Adipocyte (in vitro differentiated cells): ENCODE data around the gene TNMD.
"Not testable (repeated sequence)": the region's sequence is repeated elsewhere in the genome, so short reads cannot be mapped to it uniquely, and the experiment has no call there.

Experiments
- DNase-seq: peaks from one replicate; pipeline ENCODE4 v3.0.0-alpha.2; 2015; ENCODE audit warnings: low read depth
- H3K27me3 ChIP-seq: replicated peaks from 2 replicates; pipeline ENCODE4 v1.7.0; 2013; ENCODE audit warnings: mild to moderate bottlenecking, low read length, moderate library complexity; ENCODE audit not compliant: control insufficient read depth, insufficient read depth
- H3K36me3 ChIP-seq: 2 replicates; pipeline ENCODE4 v1.7.0; 2013; ENCODE audit warnings: low read length, mild to moderate bottlenecking, moderate library complexity; ENCODE audit not compliant: control insufficient read depth, insufficient read depth, severe bottlenecking
- H3K4me1 ChIP-seq: 2 replicates; pipeline ENCODE4 v1.7.0; 2013; ENCODE audit warnings: mild to moderate bottlenecking, low read length, moderate library complexity; ENCODE audit not compliant: control insufficient read depth, insufficient read depth
- H3K4me3 ChIP-seq: 2 replicates; pipeline ENCODE4 v1.7.0; 2013; ENCODE audit warnings: mild to moderate bottlenecking, low read length, moderate library complexity
- H3K9ac ChIP-seq: 2 replicates; pipeline ENCODE4 v1.7.0; 2013; ENCODE audit warnings: mild to moderate bottlenecking, low read length, moderate library complexity
- H3K9me3 ChIP-seq: 2 replicates; pipeline ENCODE4 v1.7.0; 2013; ENCODE audit warnings: mild to moderate bottlenecking, low read length, moderate library complexity; ENCODE audit not compliant: control insufficient read depth

The TNMD gene

DNA sequence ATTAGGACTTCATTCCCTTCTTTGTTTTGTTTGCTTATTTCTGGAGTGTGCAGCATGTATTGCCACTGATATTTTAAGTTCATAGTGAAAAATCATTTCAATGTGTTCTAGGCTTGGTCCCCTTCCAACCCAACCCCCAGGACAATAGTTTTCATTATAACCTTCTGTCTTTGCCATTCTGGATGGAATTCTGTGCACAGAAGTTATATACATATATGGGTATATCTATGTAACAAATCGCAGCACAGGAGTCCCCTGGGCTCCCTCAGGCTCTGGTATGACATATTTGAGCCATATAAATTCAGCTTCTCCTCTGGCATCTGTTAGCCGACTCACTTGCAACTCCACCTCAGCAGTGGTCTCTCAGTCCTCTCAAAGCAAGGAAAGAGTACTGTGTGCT is at the start of gene TNMD:
TSS of gene TNMD (plus strand) at position 326 of the 400 bp plus-strand sequence. CDS start 83 bp downstream, outside the sequence.
- H3K4me1 ChIP-seq: peaks cover 11% of the 10 kb centered on the region
- peaks cover 26% of the 10 kb centered on the region for H3K27me3 ChIP-seq
- H3K4me3 ChIP-seq: no peak within 1 kb of the TSS
- DNase-seq: no peak
- no peaks in the 10 kb centered on the region for H3K9me3 ChIP-seq
- H3K9ac ChIP-seq: no peak within 1 kb of the TSS
- no peaks in the 10 kb centered on the region for H3K36me3 ChIP-seq

DNA sequence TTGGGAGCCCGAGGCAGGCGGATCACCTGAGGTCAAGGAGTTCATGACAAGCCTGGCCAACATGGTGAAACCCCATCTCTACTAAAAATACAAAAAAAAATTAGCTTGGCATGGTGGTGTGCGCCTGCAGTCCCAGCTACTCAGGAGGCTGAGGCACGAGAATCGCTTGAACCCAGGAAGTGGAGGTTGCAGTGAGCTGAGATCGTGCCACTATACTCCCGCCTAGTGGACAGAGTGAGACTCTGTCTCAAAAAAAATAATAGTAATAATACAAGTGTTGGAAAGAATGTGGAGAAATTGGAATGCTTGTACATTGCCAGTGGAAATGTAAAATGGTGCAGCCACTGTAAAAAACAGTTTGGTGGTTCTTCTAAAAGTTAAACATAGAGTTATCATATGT is 19.2 kb upstream of the TNMD start:
- not testable (repeated sequence) for DNase-seq, H3K27me3 ChIP-seq, H3K9ac ChIP-seq, H3K4me1 ChIP-seq, H3K4me3 ChIP-seq, H3K9me3 ChIP-seq, H3K36me3 ChIP-seq

DNA sequence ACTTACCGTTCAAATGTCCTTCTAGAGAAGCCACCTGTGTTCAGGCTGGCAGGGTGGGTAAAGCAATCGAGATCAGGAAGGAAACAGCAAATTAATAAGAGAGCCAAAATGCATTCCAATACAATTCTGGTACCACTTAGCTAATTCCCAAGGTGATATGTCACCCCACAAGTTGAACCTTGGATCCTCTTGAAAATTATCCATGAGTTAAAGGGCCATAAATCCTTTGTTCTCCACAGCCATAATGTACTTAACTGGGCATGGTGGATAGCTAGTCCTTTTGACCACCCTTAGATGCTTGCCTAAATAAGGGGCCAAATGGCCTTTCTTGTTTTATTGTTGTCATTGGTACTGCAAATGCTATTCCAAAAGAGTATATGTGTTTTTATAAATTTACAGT is 2.0 kb downstream of the TNMD start:
- Histone ChIP-seq H3K27me3 (peaks cover 27% of the 10 kb centered on the region), H3K36me3 (no peaks in the 10 kb centered on the region), H3K4me3 (no peak overlapping the region), H3K4me1 (peaks cover 13% of the 10 kb centered on the region), H3K9me3 (no peaks in the 10 kb centered on the region), H3K9ac (no peak overlapping the region)
- no peak for DNase-seq

DNA sequence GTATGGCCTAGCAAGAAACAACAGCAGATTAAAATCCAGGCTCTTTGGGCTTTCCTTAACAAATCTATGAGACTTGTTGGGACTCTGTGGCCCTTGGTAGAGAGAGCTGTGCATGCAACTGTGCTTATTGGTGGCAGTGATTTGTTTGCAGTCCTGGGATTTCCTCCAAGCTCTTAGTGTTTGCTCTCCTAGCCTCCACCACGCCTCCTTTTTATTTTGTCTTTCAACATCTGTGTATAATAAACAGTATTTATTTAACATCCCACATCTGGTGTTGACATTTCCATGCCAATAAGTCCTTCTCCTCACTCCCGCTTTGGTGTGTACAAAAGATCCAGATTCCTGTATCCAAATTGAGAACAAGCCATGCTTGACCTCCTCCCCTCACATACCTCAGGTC is 3.1 kb downstream of the TNMD start:
- DNase-seq: peak; percentile 13
- H3K9me3 ChIP-seq: no peaks in the 10 kb centered on the region
- no peak overlapping the region for H3K9ac ChIP-seq
- peaks cover 18% of the 10 kb centered on the region for H3K4me1 ChIP-seq
- no peak overlapping the region for H3K4me3 ChIP-seq
- peaks cover 22% of the 10 kb centered on the region for H3K27me3 ChIP-seq
- H3K36me3 ChIP-seq: no peaks in the 10 kb centered on the region

DNA sequence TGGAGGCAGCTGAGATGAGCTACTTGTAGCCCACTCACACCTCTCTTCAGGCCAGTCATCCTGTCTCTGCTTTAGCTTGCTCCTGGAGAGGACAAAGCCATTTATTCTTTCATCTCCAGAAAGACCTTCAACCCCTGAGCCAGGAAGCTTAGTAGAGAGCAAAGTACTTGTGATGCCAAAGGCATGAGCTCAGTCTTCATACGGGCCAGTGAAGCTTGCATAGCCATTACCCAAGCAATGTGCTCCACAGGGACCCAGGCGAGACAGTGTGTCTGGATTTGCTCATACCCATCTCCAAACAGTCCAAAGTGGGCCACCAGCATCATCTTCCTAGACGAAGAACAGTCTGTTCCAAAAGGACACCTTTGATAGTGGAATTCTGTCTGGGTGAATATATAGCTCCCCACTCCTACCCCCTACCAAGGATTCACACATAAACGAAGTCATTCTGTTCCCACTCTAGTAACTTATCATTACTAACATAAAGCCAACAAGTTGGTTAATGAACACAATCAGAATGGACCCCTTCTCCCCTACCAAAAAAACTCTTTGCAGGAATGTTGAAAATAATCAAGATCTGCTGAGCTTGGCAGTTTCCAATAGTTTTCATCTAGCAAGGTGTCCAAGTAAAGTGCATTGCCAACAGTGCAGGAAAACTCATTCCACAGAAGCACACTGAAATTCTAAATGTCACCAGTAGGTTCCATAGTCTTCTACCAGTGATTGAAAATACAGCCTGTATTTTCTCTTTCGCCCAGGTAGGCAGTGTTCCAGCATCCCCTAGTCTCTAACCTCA is 6.7 kb downstream of the TNMD start:
- no peak for DNase-seq

DNA sequence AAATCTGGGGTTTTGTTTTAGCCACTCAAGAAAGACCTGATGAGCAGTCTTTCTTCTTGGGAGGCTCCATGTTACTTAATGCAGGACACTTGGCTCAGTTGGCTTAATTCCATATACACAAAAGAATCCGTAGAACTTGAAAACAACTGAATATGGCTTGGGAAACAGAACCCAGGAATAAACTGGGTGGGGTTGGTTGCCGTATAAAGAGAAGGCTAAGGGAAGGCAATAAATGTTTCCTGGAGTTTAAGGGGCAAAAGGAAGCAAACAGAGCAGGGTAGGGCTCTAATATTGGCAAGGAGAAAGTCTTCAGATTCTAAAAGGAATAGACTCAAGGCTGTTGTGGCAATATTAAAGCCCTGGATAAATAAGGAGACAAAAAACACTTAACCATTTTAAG is 8.4 kb downstream of the TNMD start:
- no peak overlapping the region for H3K9ac ChIP-seq
- H3K4me1 ChIP-seq: peaks cover 28% of the 10 kb centered on the region
- no peak overlapping the region for H3K4me3 ChIP-seq
- peaks cover 7% of the 10 kb centered on the region for H3K27me3 ChIP-seq
- no peaks in the 10 kb centered on the region for H3K36me3 ChIP-seq
- DNase-seq: no peak
- H3K9me3 ChIP-seq: no peaks in the 10 kb centered on the region

More for the DNA sequence above, 6.7 kb downstream of the TNMD start:
- peaks cover 28% of the 10 kb centered on the region for H3K4me1 ChIP-seq
- no peaks in the 10 kb centered on the region for H3K36me3 ChIP-seq
- no peak overlapping the region for H3K9ac ChIP-seq
- no peaks in the 10 kb centered on the region for H3K9me3 ChIP-seq
- H3K4me3 ChIP-seq: no peak overlapping the region
- H3K27me3 ChIP-seq: peaks cover 7% of the 10 kb centered on the region

DNA sequence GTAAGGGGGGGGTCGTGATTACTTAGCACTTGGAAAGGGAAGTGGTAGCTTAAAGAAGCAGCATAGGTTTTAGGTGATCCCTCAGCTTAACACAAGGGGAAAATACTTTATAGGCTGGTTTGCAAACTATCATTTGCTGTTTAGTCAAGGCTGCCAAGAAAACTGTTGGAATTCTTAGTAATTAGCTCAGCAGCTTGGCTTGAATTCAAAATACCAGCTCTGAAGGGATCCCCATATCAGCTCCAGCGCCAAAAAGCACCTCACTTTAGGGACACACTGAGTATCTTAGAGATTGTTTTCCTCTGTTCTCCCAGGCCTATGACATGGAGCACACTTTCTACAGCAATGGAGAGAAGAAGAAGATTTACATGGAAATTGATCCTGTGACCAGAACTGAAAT is 8.8 kb downstream of the TNMD start:
- Histone ChIP-seq H3K9me3 (no peaks in the 10 kb centered on the region), H3K36me3 (no peaks in the 10 kb centered on the region), H3K27me3 (peaks cover 7% of the 10 kb centered on the region), H3K4me3 (no peak overlapping the region), H3K9ac (peak overlapping the region; percentile 0), H3K4me1 (peaks cover 26% of the 10 kb centered on the region)
- DNase-seq: no peak

DNA sequence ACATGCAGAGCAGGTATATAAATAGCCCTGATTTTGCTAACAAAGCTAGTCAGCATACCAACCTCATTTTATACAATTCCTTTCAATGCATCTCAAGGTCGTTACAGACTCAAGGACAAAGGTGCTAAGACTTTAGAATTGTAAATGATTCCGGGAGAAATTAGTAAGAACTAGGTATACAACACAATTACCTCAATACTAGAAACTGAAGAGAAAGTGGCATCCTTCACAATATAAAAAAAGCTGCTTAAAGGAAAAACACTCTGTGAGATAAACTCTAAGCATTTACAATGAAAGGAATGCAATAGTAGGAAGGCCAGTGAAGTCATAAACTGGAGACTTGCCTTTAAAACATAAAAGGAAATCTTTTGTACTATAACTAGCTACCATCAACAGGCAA is 11.9 kb downstream of the TNMD start:
- no peaks in the 10 kb centered on the region for H3K36me3 ChIP-seq

DNA sequence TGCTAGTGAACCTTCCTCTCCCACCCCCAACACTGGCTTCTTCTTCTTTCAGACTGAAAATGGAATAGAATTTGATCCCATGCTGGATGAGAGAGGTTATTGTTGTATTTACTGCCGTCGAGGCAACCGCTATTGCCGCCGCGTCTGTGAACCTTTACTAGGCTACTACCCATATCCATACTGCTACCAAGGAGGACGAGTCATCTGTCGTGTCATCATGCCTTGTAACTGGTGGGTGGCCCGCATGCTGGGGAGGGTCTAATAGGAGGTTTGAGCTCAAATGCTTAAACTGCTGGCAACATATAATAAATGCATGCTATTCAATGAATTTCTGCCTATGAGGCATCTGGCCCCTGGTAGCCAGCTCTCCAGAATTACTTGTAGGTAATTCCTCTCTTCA is 14.7 kb downstream of the TNMD start:
- Histone ChIP-seq H3K36me3 (no peaks in the 10 kb centered on the region), H3K27me3 (peaks cover 10% of the 10 kb centered on the region), H3K9me3 (no peaks in the 10 kb centered on the region), H3K4me1 (peaks cover 5% of the 10 kb centered on the region), H3K4me3 (no peak overlapping the region), H3K9ac (no peak overlapping the region)
- no peak for DNase-seq

More for the DNA sequence above, 11.9 kb downstream of the TNMD start:
- no peaks in the 10 kb centered on the region for H3K9me3 ChIP-seq
- no peak overlapping the region for H3K4me3 ChIP-seq
- H3K27me3 ChIP-seq: peaks cover 8% of the 10 kb centered on the region
- no peak for DNase-seq
- peaks cover 20% of the 10 kb centered on the region for H3K4me1 ChIP-seq
- H3K9ac ChIP-seq: no peak overlapping the region

DNA sequence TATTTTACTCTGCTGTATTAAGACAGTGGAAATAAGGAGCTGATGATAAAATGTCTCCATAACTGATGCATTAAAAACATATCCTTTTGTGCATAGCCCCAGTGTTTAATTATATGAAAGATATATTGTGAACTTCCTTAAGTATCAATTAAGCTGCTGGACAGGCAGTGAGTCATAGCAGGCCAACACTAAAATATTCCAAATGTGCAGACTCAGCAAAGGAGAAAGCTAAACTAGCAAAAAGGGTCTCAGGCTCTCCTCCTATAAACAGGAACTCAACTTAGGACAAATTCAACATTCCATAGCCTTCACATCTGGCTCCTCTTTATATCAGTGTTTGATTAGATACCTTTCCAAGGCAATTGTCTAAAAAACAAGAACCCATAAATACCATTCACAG is 15.6 kb downstream of the TNMD start:
- Histone ChIP-seq H3K4me3 (no peak overlapping the region), H3K36me3 (no peaks in the 10 kb centered on the region), H3K27me3 (peaks cover 14% of the 10 kb centered on the region), H3K9ac (no peak overlapping the region), H3K9me3 (no peaks in the 10 kb centered on the region), H3K4me1 (peaks cover 5% of the 10 kb centered on the region)
- DNase-seq: no peak

DNA sequence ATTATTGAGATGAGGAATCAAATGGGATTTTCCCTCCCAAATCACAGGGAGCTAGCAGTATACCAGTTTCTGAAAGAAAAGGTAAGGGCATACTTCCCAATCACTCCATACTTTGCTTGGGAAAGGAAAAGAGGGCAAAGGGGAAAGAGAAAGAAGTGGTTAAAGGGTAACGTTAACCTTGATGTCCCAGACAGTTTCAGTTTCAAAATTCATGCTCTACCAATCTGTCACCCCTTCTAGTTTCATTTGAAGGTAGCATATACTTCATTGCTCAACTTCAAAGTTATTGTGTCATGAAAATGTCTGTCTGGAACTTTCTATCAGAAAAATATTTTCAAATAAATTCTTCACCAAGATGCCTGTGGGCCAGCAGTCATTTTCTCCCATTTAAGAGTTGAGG is 16.0 kb downstream of the TNMD start:
- no peaks in the 10 kb centered on the region for H3K9me3 ChIP-seq
- no peaks in the 10 kb centered on the region for H3K36me3 ChIP-seq
- H3K9ac ChIP-seq: no peak overlapping the region
- H3K4me3 ChIP-seq: no peak overlapping the region
- no peak for DNase-seq
- peaks cover 5% of the 10 kb centered on the region for H3K4me1 ChIP-seq
- peaks cover 15% of the 10 kb centered on the region for H3K27me3 ChIP-seq

DNA sequence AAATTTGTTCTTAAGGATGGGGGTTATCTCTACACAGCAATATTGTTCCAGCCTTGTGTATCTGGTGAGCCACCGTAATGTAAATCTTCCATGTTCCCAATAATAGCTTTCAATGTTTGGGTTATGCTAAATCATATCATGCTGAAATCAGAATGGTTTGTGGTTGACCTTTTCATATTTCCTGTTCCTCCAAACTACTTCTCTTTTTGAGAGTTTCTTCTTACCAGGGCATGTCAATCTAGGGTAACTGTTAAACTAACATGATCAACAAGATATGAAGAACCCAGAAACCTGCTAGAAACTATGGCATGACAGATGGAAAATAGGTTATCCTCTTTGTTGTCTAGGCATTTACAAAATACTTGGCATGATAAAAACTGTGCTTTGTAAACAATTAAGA is 22.0 kb downstream of the TNMD start:
- Histone ChIP-seq H3K4me1 (no peaks in the 10 kb centered on the region), H3K9ac (no peak overlapping the region), H3K9me3 (no peaks in the 10 kb centered on the region), H3K4me3 (no peak overlapping the region), H3K27me3 (peaks cover 19% of the 10 kb centered on the region), H3K36me3 (no peaks in the 10 kb centered on the region)
- no peak for DNase-seq
